H9 (cell line): ENCODE results near the gene DPYD. TPM values are rescaled to one million over a fixed set of nuclear protein-coding genes. Genes with fewer than 3 reads are reported as not detected.

ENCODE experiments used
- DNase-seq: peaks from one replicate; pipeline ENCODE4 v3.0.0-alpha.2; 2017
- H2AFZ ChIP-seq: one replicate; pipeline ENCODE4 v1.6.1; 2013; ENCODE audit warnings: mild to moderate bottlenecking, low read length, control low read depth, moderate library complexity
- H2AK5ac ChIP-seq: 2 replicates; pipeline ENCODE4 v1.6.1; 2013; ENCODE audit warnings: low read length, control low read depth, mixed read lengths; ENCODE audit not compliant: insufficient read length
- H2BK120ac ChIP-seq: one replicate; pipeline ENCODE4 v1.6.1; 2013; ENCODE audit warnings: low read depth, mild to moderate bottlenecking, low read length, control low read depth, inconsistent platforms; ENCODE audit not compliant: poor library complexity, severe bottlenecking
- H2BK12ac ChIP-seq: 2 replicates; pipeline ENCODE4 v1.6.1; 2013; ENCODE audit warnings: low read length, control low read depth, mixed read lengths, low read depth; ENCODE audit not compliant: insufficient read length
- H2BK15ac ChIP-seq: 2 replicates; pipeline ENCODE4 v1.6.1; 2013; ENCODE audit warnings: low read depth, low read length, control low read depth
- H2BK20ac ChIP-seq: one replicate; pipeline ENCODE4 v1.6.1; 2013; ENCODE audit warnings: low read depth, mild to moderate bottlenecking, low read length, control low read depth, inconsistent platforms; ENCODE audit not compliant: poor library complexity, severe bottlenecking
- H2BK5ac ChIP-seq: 2 replicates; pipeline ENCODE4 v1.6.1; 2013; ENCODE audit warnings: low read length, control low read depth, mixed read lengths; ENCODE audit not compliant: insufficient read length
- H3K14ac ChIP-seq: 2 replicates; pipeline ENCODE4 v1.6.1; 2013; ENCODE audit warnings: low read length, control low read depth; ENCODE audit not compliant: insufficient read depth
- H3K18ac ChIP-seq: 2 replicates; pipeline ENCODE4 v1.6.1; 2013; ENCODE audit warnings: low read depth, mild to moderate bottlenecking, mixed read lengths, low read length, control low read depth; ENCODE audit not compliant: insufficient read length
- H3K23ac ChIP-seq: 2 replicates; pipeline ENCODE4 v1.6.1; 2013; ENCODE audit warnings: low read length, control low read depth, mixed read lengths, low read depth; ENCODE audit not compliant: insufficient read length
- H3K23me2 ChIP-seq: 2 replicates; pipeline ENCODE4 v1.6.1; 2013; ENCODE audit warnings: low read depth, mild to moderate bottlenecking, mixed read lengths, low read length, control low read depth; ENCODE audit not compliant: insufficient read length, poor library complexity, severe bottlenecking
- H3K27ac ChIP-seq: 2 replicates; pipeline ENCODE4 v1.5.1; 2013; ENCODE audit warnings: low read length, control low read depth, mixed read lengths, low read depth; ENCODE audit not compliant: insufficient read length
- H3K27me3 ChIP-seq: 2 replicates; pipeline ENCODE4 v1.6.1; 2013; ENCODE audit warnings: low read length, control low read depth, inconsistent platforms; ENCODE audit not compliant: insufficient read depth
- H3K4ac ChIP-seq: 2 replicates; pipeline ENCODE4 v1.6.1; 2013; ENCODE audit warnings: low read depth, mild to moderate bottlenecking, control low read depth, inconsistent platforms, low read length, moderate library complexity
- H3K4me1 ChIP-seq: 2 replicates; pipeline ENCODE4 v1.6.1; 2013; ENCODE audit warnings: low read length, control low read depth, inconsistent platforms; ENCODE audit not compliant: insufficient read depth
- H3K4me2 ChIP-seq: 2 replicates; pipeline ENCODE4 v1.6.1; 2013; ENCODE audit warnings: low read length, control low read depth, mixed read lengths; ENCODE audit not compliant: insufficient read length, insufficient read depth
- H3K56ac ChIP-seq: 2 replicates; pipeline ENCODE4 v1.6.1; 2013; ENCODE audit warnings: low read depth, mild to moderate bottlenecking, mixed read lengths, low read length, control low read depth; ENCODE audit not compliant: insufficient read length
- H3K79me1 ChIP-seq: 2 replicates; pipeline ENCODE4 v1.6.1; 2013; ENCODE audit warnings: low read depth, mild to moderate bottlenecking, moderate library complexity, low read length, control low read depth, inconsistent platforms; ENCODE audit not compliant: insufficient read depth, poor library complexity, severe bottlenecking
- H3K79me2 ChIP-seq: 2 replicates; pipeline ENCODE4 v1.6.1; 2013; ENCODE audit warnings: low read length, control low read depth, inconsistent platforms; ENCODE audit not compliant: insufficient read depth
- H3K9ac ChIP-seq: 2 replicates; pipeline ENCODE4 v1.6.1; 2013; ENCODE audit warnings: low read length, control low read depth, mixed read lengths; ENCODE audit not compliant: insufficient read length; ENCODE audit errors: extremely low read depth
- H3K9me3 ChIP-seq: one replicate; pipeline ENCODE4 v1.6.1; 2013; ENCODE audit warnings: low read depth, low read length, inconsistent platforms; ENCODE audit not compliant: control insufficient read depth
- H3T11ph ChIP-seq: one replicate; pipeline ENCODE4 v1.6.1; 2013; ENCODE audit warnings: mild to moderate bottlenecking, low read length, control low read depth, inconsistent platforms
- H4K20me1 ChIP-seq: one replicate; pipeline ENCODE4 v1.6.1; 2013; ENCODE audit not compliant: control insufficient read depth, insufficient read length, insufficient read depth
- H4K5ac ChIP-seq: 2 replicates; pipeline ENCODE4 v1.6.1; 2013; ENCODE audit warnings: low read depth, mild to moderate bottlenecking, mixed read lengths, low read length, control low read depth; ENCODE audit not compliant: insufficient read length
- H4K8ac ChIP-seq: replicated peaks from 2 replicates; pipeline ENCODE4 v1.6.1; 2013; ENCODE audit warnings: low read length, control low read depth, mixed read lengths, low read depth; ENCODE audit not compliant: insufficient read length
- H4K91ac ChIP-seq: 2 replicates; pipeline ENCODE4 v1.6.1; 2013; ENCODE audit warnings: low read depth, mild to moderate bottlenecking, moderate library complexity, mixed read lengths, low read length, control low read depth; ENCODE audit not compliant: insufficient read length
- H3K27ac Mint-ChIP-seq, 3 experiments: 2 replicates in 2 of 3; 3 replicates in 1 of 3; pipeline ENCODE4 v1.8.0; 2020 to 2021; ENCODE audit warnings: mixed read lengths in 3 of 3, mild to moderate bottlenecking in 1 of 3, moderate library complexity in 1 of 3
- H3K27me3 Mint-ChIP-seq: 2 replicates; pipeline ENCODE4 v1.8.0; 2021; ENCODE audit warnings: low read depth, mild to moderate bottlenecking, moderate library complexity, mixed read lengths
- H3K36me3 Mint-ChIP-seq, 3 experiments: 2 replicates in 2 of 3; 3 replicates in 1 of 3; pipeline ENCODE4 v1.8.0; 2020 to 2021; ENCODE audit warnings: low read depth in 3 of 3, mixed read lengths in 3 of 3; ENCODE audit not compliant: insufficient read depth in 1 of 3
- H3K4me1 Mint-ChIP-seq, 2 experiments: 2 replicates each; pipeline ENCODE4 v1.8.0; 2020; ENCODE audit warnings: mixed read lengths in 2 of 2
- H3K4me3 Mint-ChIP-seq, 2 experiments: 2 replicates in 1 of 2; 3 replicates in 1 of 2; pipeline ENCODE4 v1.8.0; 2020 to 2021; ENCODE audit warnings: mild to moderate bottlenecking in 2 of 2, mixed read lengths in 2 of 2, moderate library complexity in 1 of 2
- H3K9me3 Mint-ChIP-seq, 2 experiments: 2 replicates in 1 of 2; 3 replicates in 1 of 2; pipeline ENCODE4 v1.8.0; 2020; ENCODE audit warnings: mild to moderate bottlenecking in 2 of 2, mixed read lengths in 2 of 2, moderate library complexity in 1 of 2
- WGBS: extraction: QIAGEN DNeasy Blood & Tissue Kit; methylation state at CpG from one replicate; pipeline ENCODE4 v1.1.7; 2013; ENCODE audit warnings: missing lambda C conversion rate, low lambda C conversion rate, mixed read lengths; ENCODE audit not compliant: insufficient read length; ENCODE audit errors: extremely low coverage; 5-methylcytosine and 5-hydroxymethylcytosine counted together
- total RNA-seq: library from RNA; stranded (reverse); gene quantifications from 2 replicates; pipeline ENCODE4 v1.2.1, GENCODE V29; 2021
- TF ChIP-seq, protein P1 (sequence below): fragments of 200-600 bp; sonication (generic); conservative IDR thresholded peaks from 3 replicates; pipeline ENCODE4 v1.8.0; 2021; ENCODE audit warnings: antibody characterized with exemption, mild to moderate bottlenecking

DPYD gene
- total RNA-seq, 1 experiment from 2014 or later = 0.37 TPM

DNA sequence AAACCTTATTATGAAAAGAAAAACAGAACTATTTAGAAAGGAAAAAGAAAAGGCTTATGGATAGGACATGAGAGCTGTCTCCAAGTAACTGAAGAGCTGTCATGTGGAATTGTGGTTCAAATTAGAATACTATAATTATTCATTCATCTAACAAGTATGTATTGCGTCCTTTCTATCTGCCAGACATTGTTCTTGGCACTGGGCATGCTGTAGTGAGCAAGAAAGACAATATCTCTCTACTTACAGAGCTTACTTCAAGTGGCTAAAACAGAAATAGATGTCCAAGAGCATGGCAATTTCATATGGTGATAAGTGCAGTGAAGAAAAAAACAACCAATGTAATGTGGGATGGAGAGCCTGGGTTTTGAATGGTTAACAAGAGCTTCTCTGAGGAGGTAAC is 413.0 kb downstream of the DPYD start:
- no peak overlapping the region for H2AK5ac ChIP-seq
- no peak overlapping the region for H3K4me2 ChIP-seq
- H2BK20ac ChIP-seq = no peak overlapping the region
- Mint-ChIP-seq H3K9me3 (no peaks in the 10 kb centered on the region), H3K27me3 (no peaks in the 10 kb centered on the region), H3K27ac (no peak overlapping the region), H3K4me1 (peaks cover 0 to 10% of the 10 kb centered on the region in 2 experiments; a peak in 2 of 4 replicates), H3K4me3 (no peak overlapping the region), H3K36me3 (no peaks in the 10 kb centered on the region)
- no peaks in the 10 kb centered on the region for H3K4me1 ChIP-seq
- no peaks in the 10 kb centered on the region for H3K23me2 ChIP-seq
- no peaks in the 10 kb centered on the region for H3K79me1 ChIP-seq
- no peak overlapping the region for H3K27ac ChIP-seq
- no peak overlapping the region for H3K9ac ChIP-seq
- TF ChIP-seq, protein P1, sequence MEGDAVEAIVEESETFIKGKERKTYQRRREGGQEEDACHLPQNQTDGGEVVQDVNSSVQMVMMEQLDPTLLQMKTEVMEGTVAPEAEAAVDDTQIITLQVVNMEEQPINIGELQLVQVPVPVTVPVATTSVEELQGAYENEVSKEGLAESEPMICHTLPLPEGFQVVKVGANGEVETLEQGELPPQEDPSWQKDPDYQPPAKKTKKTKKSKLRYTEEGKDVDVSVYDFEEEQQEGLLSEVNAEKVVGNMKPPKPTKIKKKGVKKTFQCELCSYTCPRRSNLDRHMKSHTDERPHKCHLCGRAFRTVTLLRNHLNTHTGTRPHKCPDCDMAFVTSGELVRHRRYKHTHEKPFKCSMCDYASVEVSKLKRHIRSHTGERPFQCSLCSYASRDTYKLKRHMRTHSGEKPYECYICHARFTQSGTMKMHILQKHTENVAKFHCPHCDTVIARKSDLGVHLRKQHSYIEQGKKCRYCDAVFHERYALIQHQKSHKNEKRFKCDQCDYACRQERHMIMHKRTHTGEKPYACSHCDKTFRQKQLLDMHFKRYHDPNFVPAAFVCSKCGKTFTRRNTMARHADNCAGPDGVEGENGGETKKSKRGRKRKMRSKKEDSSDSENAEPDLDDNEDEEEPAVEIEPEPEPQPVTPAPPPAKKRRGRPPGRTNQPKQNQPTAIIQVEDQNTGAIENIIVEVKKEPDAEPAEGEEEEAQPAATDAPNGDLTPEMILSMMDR = no peak
- no peak overlapping the region for H2AFZ ChIP-seq
- H3K56ac ChIP-seq = no peak overlapping the region
- no peak overlapping the region for H2BK5ac ChIP-seq
- no peak overlapping the region for H3K23ac ChIP-seq
- H3K79me2 ChIP-seq = no peaks in the 10 kb centered on the region
- no peak overlapping the region for H3K4ac ChIP-seq
- H4K8ac ChIP-seq = no peak overlapping the region
- no peaks in the 10 kb centered on the region for H4K20me1 ChIP-seq
- DNase-seq = no peak
- H3K27me3 ChIP-seq = no peaks in the 10 kb centered on the region
- no peak overlapping the region for H3K18ac ChIP-seq
- H3T11ph ChIP-seq = no peak overlapping the region
- no peaks in the 10 kb centered on the region for H3K9me3 ChIP-seq
- no peak overlapping the region for H4K5ac ChIP-seq
- no peak overlapping the region for H2BK15ac ChIP-seq
- whole genome bisulfite sequencing = no CpG with 5 or more reads among the region's 1 CpG
- no peak overlapping the region for H3K14ac ChIP-seq
- no peak overlapping the region for H4K91ac ChIP-seq
- H2BK12ac ChIP-seq = no peak overlapping the region
- H2BK120ac ChIP-seq = no peak overlapping the region
